ENCODE measurements around the gene NDUFV1.

DNA sequence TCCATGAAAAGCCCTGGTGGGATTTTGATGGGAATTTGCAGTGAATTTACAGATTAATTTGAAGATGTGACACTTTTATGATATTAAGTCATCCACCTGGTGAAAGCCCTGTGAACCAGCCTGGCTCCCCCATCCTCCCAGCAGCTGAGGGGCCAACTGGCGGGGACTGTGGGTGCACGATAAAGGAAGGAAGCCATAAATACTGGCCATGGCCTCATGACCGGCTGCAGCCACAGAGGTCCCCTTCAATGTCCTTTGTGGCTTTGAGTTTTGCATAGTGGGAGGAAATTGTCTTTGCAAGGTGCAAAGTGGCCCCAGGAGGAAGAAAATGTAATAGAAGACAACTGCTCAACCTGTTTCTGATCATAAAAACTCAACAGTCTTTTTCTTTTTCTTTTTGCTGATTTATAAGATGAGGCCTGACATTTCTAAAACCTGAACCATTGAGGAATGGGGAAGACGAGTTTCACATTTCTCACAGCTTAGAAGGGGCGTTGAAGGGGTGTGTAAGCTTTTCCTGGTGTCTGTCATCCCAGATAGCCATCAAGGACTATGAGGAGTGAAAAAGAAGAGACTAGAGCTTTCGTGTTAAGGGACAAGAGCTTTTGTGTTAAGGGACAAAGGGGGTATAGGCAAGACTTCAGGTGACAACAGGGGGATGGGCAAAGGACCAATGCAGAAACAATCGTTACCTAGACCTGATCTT is 6.3 kb upstream of the NDUFV1 start:
- TF ChIP-seq CTCF (conservative IDR thresholded peaks at IDR 0.05), result no peak
- no peak for TF ChIP-seq EZH2 (IDR thresholded peaks at IDR 0.05; ENCODE audit: low read depth)

All from PC-9 (cell line).